Activated CD8-positive, alpha-beta memory T cell treated with anti-CD3 and anti-CD28 coated beads for 4 hours (primary cell): ENCODE measurements around the gene CRISPLD2.

Experiments used
- DNase-seq, 2 donors: peaks; one replicate each; pipeline ENCODE4 v3.0.0-alpha.2; 2020; ENCODE audit warnings: low read depth in 2 of 2

The CRISPLD2 gene

DNA sequence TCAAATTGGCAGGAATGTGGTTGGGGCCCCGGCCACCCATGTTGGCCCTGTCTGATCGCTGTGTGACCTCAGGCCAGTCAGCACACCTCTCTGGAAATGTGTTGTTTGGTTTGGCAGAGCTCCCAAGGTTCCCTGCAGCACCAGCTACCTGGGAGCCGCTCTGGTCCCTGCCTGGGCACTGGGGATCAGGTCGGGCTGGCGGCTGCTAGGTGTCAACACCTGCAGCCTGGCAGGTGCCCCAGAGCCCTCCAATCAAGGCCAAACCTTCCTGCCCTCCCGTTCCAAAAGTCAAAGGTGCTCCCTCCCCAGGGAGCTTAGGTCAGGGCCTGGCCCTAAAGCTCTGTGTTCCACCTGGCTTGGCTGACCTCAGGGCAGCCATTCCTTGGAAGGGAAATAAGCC lies 135.6 kb downstream of the CRISPLD2 start:
- no peak for DNase-seq

DNA sequence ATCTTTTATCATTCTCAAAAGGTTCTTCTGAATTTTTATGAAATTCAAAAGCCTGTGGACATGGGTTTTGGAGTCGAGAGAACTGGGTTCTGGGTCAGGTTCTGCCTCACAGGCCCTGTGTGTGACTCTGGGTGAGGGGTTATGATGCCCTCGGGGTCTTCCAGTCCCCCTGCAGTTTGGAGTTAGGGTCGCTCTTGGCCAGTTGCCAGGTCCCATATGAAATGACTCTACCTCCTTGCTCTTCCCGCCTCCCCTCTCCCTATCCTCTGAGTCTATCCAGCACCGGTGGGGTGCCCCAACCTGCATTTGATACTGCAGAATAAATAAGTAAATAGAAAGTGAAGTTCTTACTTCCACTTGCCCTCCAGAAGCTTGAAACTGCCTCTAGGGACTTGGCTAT lies 137.4 kb downstream of the CRISPLD2 start:
- DNase-seq, result no peak

DNA sequence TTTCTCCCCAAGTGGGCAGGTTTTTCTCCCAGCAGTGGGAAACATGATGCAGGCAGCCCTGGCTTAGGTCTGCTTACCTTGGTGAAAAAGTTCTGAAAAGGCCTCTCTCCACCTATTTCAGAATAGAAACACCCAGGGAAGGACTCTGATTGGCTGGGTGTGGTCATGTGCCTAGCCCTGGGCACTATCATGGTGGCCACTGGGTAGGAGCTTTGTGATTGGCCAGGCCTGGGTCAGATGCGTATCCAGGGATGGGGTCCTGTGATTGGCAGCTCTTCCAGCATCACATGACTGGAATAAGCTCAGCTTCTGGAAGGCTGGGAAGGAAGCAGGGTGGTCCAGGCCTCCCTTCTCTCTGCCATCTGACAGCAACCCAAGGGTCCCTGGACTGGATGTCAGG lies 138.0 kb downstream of the CRISPLD2 start:
- no peak for DNase-seq
